ENCODE measurements around the gene SPAG4. TPM values are rescaled to one million over a fixed set of nuclear protein-coding genes. Genes with fewer than 3 reads are reported as not detected.

SPAG4 gene
- total and polyA plus RNA-seq, 2 experiments from 2014 or later = 2.7 to 2.9 TPM

DNA sequence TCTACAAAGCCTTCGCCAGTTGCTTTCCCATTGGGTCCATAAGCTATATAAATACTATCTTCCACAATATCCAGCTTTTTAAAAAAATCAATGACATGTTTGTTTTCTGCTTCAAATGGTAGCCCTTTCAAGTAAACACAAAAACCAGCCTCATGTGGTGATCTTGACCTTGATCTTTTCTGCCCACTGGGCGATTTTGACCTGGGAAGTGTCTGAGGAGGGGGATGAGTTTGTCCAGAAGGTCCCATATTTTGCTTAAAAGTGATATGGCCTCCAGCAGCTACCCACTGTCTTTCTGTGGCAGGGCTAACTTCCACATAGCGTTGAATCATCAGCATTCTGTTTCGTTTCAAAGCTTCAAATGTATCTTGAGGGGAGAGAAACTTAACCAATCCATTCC is 38.3 kb downstream of the SPAG4 start (continued):
- TF ChIP-seq, protein P1, sequence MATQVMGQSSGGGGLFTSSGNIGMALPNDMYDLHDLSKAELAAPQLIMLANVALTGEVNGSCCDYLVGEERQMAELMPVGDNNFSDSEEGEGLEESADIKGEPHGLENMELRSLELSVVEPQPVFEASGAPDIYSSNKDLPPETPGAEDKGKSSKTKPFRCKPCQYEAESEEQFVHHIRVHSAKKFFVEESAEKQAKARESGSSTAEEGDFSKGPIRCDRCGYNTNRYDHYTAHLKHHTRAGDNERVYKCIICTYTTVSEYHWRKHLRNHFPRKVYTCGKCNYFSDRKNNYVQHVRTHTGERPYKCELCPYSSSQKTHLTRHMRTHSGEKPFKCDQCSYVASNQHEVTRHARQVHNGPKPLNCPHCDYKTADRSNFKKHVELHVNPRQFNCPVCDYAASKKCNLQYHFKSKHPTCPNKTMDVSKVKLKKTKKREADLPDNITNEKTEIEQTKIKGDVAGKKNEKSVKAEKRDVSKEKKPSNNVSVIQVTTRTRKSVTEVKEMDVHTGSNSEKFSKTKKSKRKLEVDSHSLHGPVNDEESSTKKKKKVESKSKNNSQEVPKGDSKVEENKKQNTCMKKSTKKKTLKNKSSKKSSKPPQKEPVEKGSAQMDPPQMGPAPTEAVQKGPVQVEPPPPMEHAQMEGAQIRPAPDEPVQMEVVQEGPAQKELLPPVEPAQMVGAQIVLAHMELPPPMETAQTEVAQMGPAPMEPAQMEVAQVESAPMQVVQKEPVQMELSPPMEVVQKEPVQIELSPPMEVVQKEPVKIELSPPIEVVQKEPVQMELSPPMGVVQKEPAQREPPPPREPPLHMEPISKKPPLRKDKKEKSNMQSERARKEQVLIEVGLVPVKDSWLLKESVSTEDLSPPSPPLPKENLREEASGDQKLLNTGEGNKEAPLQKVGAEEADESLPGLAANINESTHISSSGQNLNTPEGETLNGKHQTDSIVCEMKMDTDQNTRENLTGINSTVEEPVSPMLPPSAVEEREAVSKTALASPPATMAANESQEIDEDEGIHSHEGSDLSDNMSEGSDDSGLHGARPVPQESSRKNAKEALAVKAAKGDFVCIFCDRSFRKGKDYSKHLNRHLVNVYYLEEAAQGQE (IDR thresholded peaks at IDR 0.05; ENCODE audit: unreplicated experiment) = no peak
- TF ChIP-seq NANOG (IDR thresholded peaks at IDR 0.05; ENCODE audit: borderline replicate concordance) = no peak
- no peak for TF ChIP-seq POLR2AphosphoS5 (IDR thresholded peaks at IDR 0.05; ENCODE audit: low read depth)
- TF ChIP-seq, protein P2, sequence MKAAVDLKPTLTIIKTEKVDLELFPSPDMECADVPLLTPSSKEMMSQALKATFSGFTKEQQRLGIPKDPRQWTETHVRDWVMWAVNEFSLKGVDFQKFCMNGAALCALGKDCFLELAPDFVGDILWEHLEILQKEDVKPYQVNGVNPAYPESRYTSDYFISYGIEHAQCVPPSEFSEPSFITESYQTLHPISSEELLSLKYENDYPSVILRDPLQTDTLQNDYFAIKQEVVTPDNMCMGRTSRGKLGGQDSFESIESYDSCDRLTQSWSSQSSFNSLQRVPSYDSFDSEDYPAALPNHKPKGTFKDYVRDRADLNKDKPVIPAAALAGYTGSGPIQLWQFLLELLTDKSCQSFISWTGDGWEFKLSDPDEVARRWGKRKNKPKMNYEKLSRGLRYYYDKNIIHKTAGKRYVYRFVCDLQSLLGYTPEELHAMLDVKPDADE (IDR thresholded peaks at IDR 0.05) = no peak
- no peak for TF ChIP-seq ZNF114 (CRISPR knock-in tag; IDR thresholded peaks at IDR 0.05)
- TF ChIP-seq, protein P3, sequence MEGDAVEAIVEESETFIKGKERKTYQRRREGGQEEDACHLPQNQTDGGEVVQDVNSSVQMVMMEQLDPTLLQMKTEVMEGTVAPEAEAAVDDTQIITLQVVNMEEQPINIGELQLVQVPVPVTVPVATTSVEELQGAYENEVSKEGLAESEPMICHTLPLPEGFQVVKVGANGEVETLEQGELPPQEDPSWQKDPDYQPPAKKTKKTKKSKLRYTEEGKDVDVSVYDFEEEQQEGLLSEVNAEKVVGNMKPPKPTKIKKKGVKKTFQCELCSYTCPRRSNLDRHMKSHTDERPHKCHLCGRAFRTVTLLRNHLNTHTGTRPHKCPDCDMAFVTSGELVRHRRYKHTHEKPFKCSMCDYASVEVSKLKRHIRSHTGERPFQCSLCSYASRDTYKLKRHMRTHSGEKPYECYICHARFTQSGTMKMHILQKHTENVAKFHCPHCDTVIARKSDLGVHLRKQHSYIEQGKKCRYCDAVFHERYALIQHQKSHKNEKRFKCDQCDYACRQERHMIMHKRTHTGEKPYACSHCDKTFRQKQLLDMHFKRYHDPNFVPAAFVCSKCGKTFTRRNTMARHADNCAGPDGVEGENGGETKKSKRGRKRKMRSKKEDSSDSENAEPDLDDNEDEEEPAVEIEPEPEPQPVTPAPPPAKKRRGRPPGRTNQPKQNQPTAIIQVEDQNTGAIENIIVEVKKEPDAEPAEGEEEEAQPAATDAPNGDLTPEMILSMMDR (conservative IDR thresholded peaks at IDR 0.05; ENCODE audit: low read depth in 2 of 2) = no peak
- TF ChIP-seq STAT1 (IDR thresholded peaks at IDR 0.05; ENCODE audit: unreplicated experiment) = no peak
- no peak for TF ChIP-seq JUNB (IDR thresholded peaks at IDR 0.05; ENCODE audit: unreplicated experiment)
- no peak for TF ChIP-seq ZNF331 (CRISPR knock-in tag; IDR thresholded peaks at IDR 0.05; ENCODE audit: low read depth)

DNA sequence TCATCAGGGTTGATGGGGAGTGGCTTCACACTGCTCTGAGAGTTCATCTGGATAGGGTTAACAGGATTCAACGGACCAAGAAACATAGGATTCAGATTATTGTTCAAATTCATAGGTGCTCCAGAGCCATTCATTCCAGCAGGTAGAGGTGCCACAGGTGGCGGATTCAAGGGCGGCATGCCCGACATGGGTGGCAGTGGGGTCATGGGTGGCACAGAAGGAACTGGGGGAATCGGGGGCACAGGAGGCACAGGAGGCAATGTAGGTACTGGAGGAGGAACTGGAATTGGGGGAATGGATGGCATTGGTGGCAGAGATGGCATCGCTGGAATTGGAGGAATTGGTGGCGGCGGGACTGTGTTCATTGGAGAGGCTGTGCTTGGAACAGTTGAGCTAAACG is 38.8 kb downstream of the SPAG4 start:
- Histone ChIP-seq H3K4me2 (no peak overlapping the region), H3K9me2 (ENCODE audit: insufficient read depth) (no peaks in the 10 kb centered on the region), H3F3A (replicated peaks; ENCODE audit: low read depth) (0 out of 2 replicates have a peak, but pooled peaks cover 5% of the 10 kb centered on the region), H2AFZ (no peak overlapping the region), H3K4me1 (ENCODE audit: insufficient read depth) (peaks cover 10% of the 10 kb centered on the region), H3K36me3 (ENCODE audit: insufficient read depth) (peaks cover 11% of the 10 kb centered on the region), H3K27me3 (ENCODE audit: insufficient read depth) (no peaks in the 10 kb centered on the region), H3K4me3 (no peak overlapping the region), H3K79me2 (replicated peaks; ENCODE audit: insufficient read depth) (peaks cover 100% of the 10 kb centered on the region), H3K27ac (ENCODE audit: low read depth) (no peak overlapping the region), H4K20me1 (replicated peaks; ENCODE audit: insufficient read depth) (peaks cover 87% of the 10 kb centered on the region)
- peaks cover 12% of the 10 kb centered on the region; the same call in 2 of the 3 replicates for H3K36me3 Mint-ChIP-seq (ENCODE audit: low read depth)
- H3K9me3 Mint-ChIP-seq = no peaks in the 10 kb centered on the region
- no peak overlapping the region for H3K27ac Mint-ChIP-seq
- no peaks in the 10 kb centered on the region for H3K27me3 Mint-ChIP-seq (ENCODE audit: insufficient read depth, low read depth, poor library complexity)
- H3K4me1 Mint-ChIP-seq = peaks cover 5% of the 10 kb centered on the region; the same call in 2 of the 3 replicates
- no peak overlapping the region for H3K4me3 Mint-ChIP-seq
- DNase-seq (ENCODE audit: low spot score) (no peak), ATAC-seq (no peak)
- TF ChIP-seq, protein P3 (conservative IDR thresholded peaks at IDR 0.05; ENCODE audit: low read depth in 2 of 2) = no peak
- TF ChIP-seq ZNF114 (CRISPR knock-in tag; IDR thresholded peaks at IDR 0.05) (no peak), EZH2phosphoT487 (IDR thresholded peaks at IDR 0.05; ENCODE audit: unreplicated experiment) (no peak), POLR2AphosphoS5 (IDR thresholded peaks at IDR 0.05; ENCODE audit: low read depth) (no peak), ZNF331 (CRISPR knock-in tag; IDR thresholded peaks at IDR 0.05; ENCODE audit: low read depth) (no peak)
- TF ChIP-seq, protein P1 (IDR thresholded peaks at IDR 0.05; ENCODE audit: unreplicated experiment) = no peak
